NCI-H1694 treated with DMSO at 0.1 percent for 48 hours (cell line): ENCODE results near the gene LDB2.

Experiments
- DNase-seq: peaks from one replicate; lab custom pipeline; 2025; lab: John Stamatoyannopoulos, UW

LDB2 gene

GRCh38 chr4:16483540-16483939 is 414.9 kb downstream of the LDB2 start:
- DNase-seq, result no peak

- no peak for DNase-seq
Measured at GRCh38 chr4:16480011-16480410, 418.4 kb downstream of the LDB2 start.

- no peak for DNase-seq
Measured at GRCh38 chr4:16472537-16472936, 425.9 kb downstream of the LDB2 start.

- no peak for DNase-seq
Measured at GRCh38 chr4:16467061-16467460, 431.4 kb downstream of the LDB2 start.

GRCh38 chr4:16466581-16466980 is 431.9 kb downstream of the LDB2 start:
- DNase-seq, result no peak

GRCh38 chr4:16464651-16465050 is 433.8 kb downstream of the LDB2 start:
- DNase-seq, result no peak

- DNase-seq, result no peak
Measured at GRCh38 chr4:16462656-16463055, 435.8 kb downstream of the LDB2 start.

GRCh38 chr4:16461362-16461761 is 437.1 kb downstream of the LDB2 start:
- DNase-seq, result no peak

- no peak for DNase-seq
Measured at GRCh38 chr4:16457944-16458343, 440.5 kb downstream of the LDB2 start.
